Ishikawa (cell line): ENCODE results near the gene HIC1.

Source experiments
- CEBPB ChIP-seq: IDR thresholded peaks from 2 replicates; pipeline ENCODE4 v1.6.1; 2012
- CREB1 ChIP-seq: IDR thresholded peaks from 2 replicates; pipeline ENCODE4 v1.6.1; 2012; ENCODE audit warnings: low read depth
- EGR1 ChIP-seq: IDR thresholded peaks from 2 replicates; pipeline ENCODE4 v1.6.1; 2012
- EP300 ChIP-seq: IDR thresholded peaks from 2 replicates; pipeline ENCODE4 v1.6.1; 2012; ENCODE audit warnings: borderline replicate concordance
- FOXM1 ChIP-seq: IDR thresholded peaks from 2 replicates; pipeline ENCODE4 v1.6.1; 2012; ENCODE audit warnings: low read depth, borderline replicate concordance
- NFIC ChIP-seq: IDR thresholded peaks from 2 replicates; pipeline ENCODE4 v1.6.1; 2012
- RAD21 ChIP-seq: IDR thresholded peaks from 2 replicates; pipeline ENCODE4 v1.6.1; 2012; ENCODE audit warnings: low read depth
- REST ChIP-seq: IDR thresholded peaks from 2 replicates; pipeline ENCODE4 v1.6.1; 2012; ENCODE audit warnings: low read depth, mild to moderate bottlenecking
- TAF1 ChIP-seq: IDR thresholded peaks from 2 replicates; pipeline ENCODE4 v1.6.1; 2012; ENCODE audit warnings: low read depth, mild to moderate bottlenecking
- TCF12 ChIP-seq: IDR thresholded peaks from 2 replicates; pipeline ENCODE4 v1.6.1; 2012; ENCODE audit warnings: low read depth
- TEAD4 ChIP-seq: IDR thresholded peaks from 2 replicates; pipeline ENCODE4 v1.6.1; 2012
- USF1 ChIP-seq: IDR thresholded peaks from 2 replicates; pipeline ENCODE4 v1.6.1; 2012
- YY1 ChIP-seq: IDR thresholded peaks from 2 replicates; pipeline ENCODE4 v1.6.1; 2012; ENCODE audit warnings: low read depth
- ZBTB7A ChIP-seq: IDR thresholded peaks from 2 replicates; pipeline ENCODE4 v1.6.1; 2012; ENCODE audit warnings: low read depth
- TF ChIP-seq, protein P1 (sequence below): IDR thresholded peaks from 2 replicates; pipeline ENCODE4 v1.6.1; 2012

The HIC1 gene

GRCh38 chr17:2064980-2065785 is 10.3 kb downstream of the HIC1 start:
- no peak for TF ChIP-seq USF1
- TF ChIP-seq TCF12, result no peak
- TF ChIP-seq, protein P1, sequence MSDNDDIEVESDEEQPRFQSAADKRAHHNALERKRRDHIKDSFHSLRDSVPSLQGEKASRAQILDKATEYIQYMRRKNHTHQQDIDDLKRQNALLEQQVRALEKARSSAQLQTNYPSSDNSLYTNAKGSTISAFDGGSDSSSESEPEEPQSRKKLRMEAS, result no peak
- peak; percentile 28; the same call in 1 of the 2 replicates for TF ChIP-seq RAD21

DNA sequence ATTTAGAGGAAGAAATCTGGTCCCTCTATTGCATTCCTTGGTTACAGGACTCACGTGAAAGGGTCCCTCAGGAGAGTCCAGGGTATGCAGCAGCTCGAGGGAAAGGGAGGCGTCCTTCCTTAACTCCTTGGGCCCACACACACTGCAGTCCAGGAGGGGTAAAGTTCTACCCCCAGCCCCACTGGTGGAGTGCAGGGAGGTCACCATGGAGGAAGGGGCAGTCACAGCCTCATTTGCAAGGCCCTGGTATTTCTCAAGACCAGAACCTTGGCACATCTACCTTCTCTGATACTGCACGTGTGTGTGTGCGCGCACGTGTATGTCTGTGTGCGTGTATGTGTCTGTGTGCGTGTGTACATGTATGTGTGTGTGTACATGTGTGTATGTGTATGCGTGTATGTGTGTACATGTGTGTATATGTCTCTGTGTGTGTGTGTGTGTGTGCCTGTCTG is 11.1 kb downstream of the HIC1 start:
- no peak for TF ChIP-seq NFIC
- no peak for TF ChIP-seq CREB1
- no peak for TF ChIP-seq YY1
- TF ChIP-seq, protein P1, result no peak

DNA sequence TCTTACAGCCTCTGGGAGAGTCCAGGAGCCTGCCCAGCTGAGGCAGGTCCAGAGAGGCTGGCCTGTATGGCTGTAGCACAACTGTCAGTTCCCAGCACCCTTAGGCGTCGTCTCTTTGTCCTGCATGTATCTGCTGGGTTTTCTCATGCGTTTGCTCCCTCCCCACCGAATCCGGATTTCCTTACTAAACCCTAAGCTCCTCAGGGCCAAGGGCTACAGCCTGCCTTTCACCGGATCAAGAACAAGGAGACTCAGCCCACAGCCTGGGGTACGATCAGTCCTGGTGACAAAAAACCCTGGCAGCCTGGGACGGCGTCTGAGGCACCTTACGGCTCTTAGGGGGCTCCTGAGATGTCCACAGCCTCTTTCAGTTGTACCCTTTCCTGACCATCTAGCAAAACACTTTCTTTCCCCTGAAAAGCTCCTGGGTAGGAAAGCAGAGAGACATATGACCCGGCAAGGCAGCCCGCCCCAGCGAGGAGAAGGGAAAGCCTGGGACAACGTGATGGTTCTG is 12.2 kb downstream of the HIC1 start:
- TF ChIP-seq TCF12 (no peak), TEAD4 (no peak), REST (no peak), RAD21 (no peak), YY1 (no peak)
- TF ChIP-seq, protein P1, result no peak

GRCh38 chr17:2067608-2068024 is 12.7 kb downstream of the HIC1 start:
- TF ChIP-seq YY1 (no peak), EGR1 (peak; percentile 81), TAF1 (no peak), REST (no peak), RAD21 (no peak), ZBTB7A (no peak), TCF12 (peak; percentile 92), CEBPB (no peak), USF1 (no peak), CREB1 (no peak), NFIC (peak; percentile 93), EP300 (peak; percentile 87), FOXM1 (no peak; the same call in 1 of the 2 replicates), TEAD4 (peak; percentile 84)
- TF ChIP-seq, protein P1, result peak; percentile 48; the same call in 1 of the 2 replicates

GRCh38 chr17:2068031-2068518 is 13.2 kb downstream of the HIC1 start:
- TF ChIP-seq NFIC, result no peak
- TF ChIP-seq EP300, result no peak

DNA sequence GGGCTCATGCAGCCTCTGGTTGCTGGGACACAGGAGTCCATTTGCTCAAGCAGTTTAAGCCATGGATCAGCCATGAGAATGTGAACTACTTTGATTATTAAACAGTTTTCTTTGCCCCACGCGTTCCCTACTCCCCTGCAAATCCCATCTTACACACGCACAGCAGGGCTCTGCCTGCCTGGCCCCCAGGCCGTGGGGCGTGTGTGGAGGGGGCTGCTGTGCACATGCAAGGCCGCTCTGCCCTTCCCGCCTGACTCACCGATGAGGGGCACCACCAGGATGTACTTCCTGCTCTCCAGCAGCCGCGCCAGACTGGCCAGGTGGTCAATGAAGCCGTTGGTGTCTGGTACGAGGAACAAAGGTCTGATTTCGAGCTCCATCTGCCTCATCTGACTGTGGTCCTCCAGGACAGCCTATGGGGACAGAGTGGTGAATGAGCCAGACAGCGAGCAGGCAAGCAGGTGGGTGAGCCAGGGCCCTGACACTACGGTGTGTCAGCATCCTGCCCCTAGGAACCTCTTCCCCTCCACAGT is 13.7 kb downstream of the HIC1 start:
- no peak for TF ChIP-seq CREB1
- TF ChIP-seq TCF12, result no peak
- TF ChIP-seq YY1, result no peak
- TF ChIP-seq TAF1, result no peak
- TF ChIP-seq EGR1, result no peak
- no peak for TF ChIP-seq RAD21
- no peak for TF ChIP-seq CEBPB
- TF ChIP-seq EP300, result no peak
- no peak for TF ChIP-seq TEAD4
- no peak for TF ChIP-seq ZBTB7A
- TF ChIP-seq REST, result no peak
- no peak for TF ChIP-seq NFIC
- TF ChIP-seq, protein P1, result no peak
- TF ChIP-seq USF1, result no peak
- no peak for TF ChIP-seq FOXM1
